GM06990 (cell line): ENCODE results near the gene DCAF11.
"Not testable (repeated sequence)": the region's sequence is repeated elsewhere in the genome, so short reads cannot be mapped to it uniquely, and the experiment has no call there.

ENCODE experiments used
- DNase-seq: peaks from one replicate; pipeline ENCODE4 v3.0.0-alpha.2; 2011; ENCODE audit not compliant: insufficient read length; ENCODE audit errors: extremely low read depth
- H3K27me3 ChIP-seq: replicated peaks from 2 replicates; pipeline ENCODE4 v1.6.0; 2011; ENCODE audit warnings: low read length; ENCODE audit not compliant: control insufficient read depth, insufficient read depth
- H3K36me3 ChIP-seq: 2 replicates; pipeline ENCODE4 v1.5.1; 2011; ENCODE audit warnings: low read length; ENCODE audit not compliant: control insufficient read depth, insufficient read depth
- H3K4me3 ChIP-seq: replicated peaks from 2 replicates; pipeline ENCODE4 v1.5.1; 2011; ENCODE audit warnings: low read depth, mild to moderate bottlenecking, control low read depth, low read length
- CTCF ChIP-seq: IDR thresholded peaks from 2 replicates; pipeline ENCODE4 v1.5.1; 2011; ENCODE audit warnings: low read length, control low read depth, mild to moderate bottlenecking, inconsistent platforms; ENCODE audit not compliant: insufficient read depth, poor library complexity, severe bottlenecking

The DCAF11 gene

GRCh38 chr14:24103451-24103850 lies 11.1 kb upstream of the DCAF11 start:
- TF ChIP-seq CTCF, result no peak
- peaks cover 32% of the 10 kb centered on the region for H3K36me3 ChIP-seq

GRCh38 chr14:24105609-24106239 lies 8.9 kb upstream of the DCAF11 start:
- H3K36me3 ChIP-seq, result peaks cover 12% of the 10 kb centered on the region
- not testable (repeated sequence) for H3K4me3 ChIP-seq, H3K27me3 ChIP-seq, DNase-seq

More at GRCh38 chr14:24103451-24103850, 11.1 kb upstream of the DCAF11 start:
- DNase-seq, result no peak
- Histone ChIP-seq H3K27me3 (no peaks in the 10 kb centered on the region), H3K4me3 (no peak overlapping the region)

DNA sequence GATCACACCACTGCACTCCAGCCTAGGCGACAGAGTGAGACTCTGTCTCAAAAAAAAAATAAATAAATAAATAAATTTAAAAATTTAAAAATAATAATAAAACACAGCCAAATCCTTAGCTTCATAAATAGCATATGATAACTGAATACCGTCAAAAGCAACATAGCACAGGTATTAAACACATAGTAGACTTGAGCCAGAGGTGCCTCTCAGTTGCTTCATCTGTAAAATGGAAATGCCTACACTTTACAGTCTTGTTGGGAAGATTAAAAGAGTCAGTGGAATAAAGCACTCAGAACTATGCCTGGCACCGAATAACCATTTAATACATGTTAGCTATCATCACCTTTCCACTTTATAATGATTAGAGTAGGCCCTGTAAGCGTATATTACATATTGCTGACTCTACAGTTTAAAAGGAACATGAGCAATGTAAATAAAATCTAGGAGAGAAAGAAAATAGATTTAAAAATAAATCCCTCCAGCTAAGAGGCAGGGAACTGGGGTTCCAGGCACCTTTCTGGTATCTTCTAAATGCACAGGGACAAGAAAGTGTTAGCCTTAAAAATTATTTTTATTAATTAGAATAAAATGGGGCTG lies 7.8 kb upstream of the DCAF11 start:
- Histone ChIP-seq H3K36me3 (peaks cover 12% of the 10 kb centered on the region), H3K27me3 (no peaks in the 10 kb centered on the region), H3K4me3 (no peak overlapping the region)
- DNase-seq, result no peak
- no peak for TF ChIP-seq CTCF

DNA sequence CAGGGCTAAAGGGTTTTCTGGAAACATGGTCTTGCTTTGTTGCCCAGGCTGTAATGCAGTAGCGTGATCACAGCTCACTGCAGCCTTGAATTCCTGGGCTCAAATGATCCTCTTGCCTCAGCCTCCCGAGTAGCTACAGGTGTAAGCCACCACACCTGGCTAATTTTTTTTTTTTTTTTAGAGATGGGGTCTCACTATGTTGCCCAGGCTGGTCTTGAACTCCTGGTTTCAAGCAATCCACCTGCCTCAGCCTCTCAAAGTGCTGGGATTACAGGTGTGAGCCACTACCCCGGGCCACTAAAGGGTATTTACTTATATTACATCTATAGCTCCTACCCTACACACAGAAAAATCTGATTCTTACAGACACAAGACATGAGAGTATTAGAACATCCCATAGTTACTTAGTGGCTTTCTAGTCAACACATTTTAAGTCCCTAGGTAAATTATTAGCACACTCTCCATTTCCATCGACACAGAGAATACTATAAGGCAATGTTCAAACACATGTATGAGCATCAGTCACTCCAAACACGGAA lies 6.2 kb upstream of the DCAF11 start:
- DNase-seq, result no peak
- no peak for TF ChIP-seq CTCF
- Histone ChIP-seq H3K27me3 (no peaks in the 10 kb centered on the region), H3K36me3 (peaks cover 3% of the 10 kb centered on the region), H3K4me3 (no peak overlapping the region)

DNA sequence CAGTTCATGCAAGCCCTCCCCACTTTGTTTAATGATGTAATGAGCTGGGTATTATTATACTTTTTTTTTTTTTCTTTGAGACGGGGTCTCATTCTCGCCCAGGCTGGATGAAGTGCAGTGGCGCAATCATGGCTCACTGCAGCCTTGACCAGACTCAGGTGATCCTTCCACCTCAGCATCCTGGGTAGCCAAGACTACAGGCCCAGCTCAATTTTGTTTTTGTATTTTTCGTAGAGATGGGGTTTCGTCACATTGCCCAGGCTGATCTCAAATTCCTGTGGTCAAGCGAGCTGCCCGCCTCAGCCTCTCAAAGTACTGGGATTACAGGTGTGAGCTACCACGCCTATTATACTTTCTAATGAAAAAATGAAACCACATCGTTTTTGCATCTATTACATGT lies 4.5 kb upstream of the DCAF11 start:
- Histone ChIP-seq H3K27me3 (no peaks in the 10 kb centered on the region), H3K36me3 (no peaks in the 10 kb centered on the region), H3K4me3 (no peak overlapping the region)
- no peak for DNase-seq
- no peak for TF ChIP-seq CTCF

DNA sequence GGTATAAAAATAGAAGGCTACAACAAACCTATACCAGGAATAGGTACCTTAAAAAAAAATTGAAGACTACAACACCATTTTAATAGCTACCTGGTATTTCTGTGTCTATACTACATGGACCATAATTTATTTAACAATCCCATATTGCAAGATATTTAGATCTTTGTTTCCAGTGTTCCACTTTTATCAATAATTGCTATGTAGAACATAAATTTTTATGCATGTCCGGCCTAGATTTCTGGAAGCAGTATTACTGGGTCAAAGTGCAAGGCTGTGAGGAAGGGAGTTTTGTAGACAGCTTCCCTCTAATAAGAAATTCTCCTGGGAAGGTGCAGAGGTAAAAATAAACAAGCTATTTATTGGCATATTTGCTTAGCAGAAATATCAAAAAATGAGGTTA lies 4.1 kb upstream of the DCAF11 start:
- DNase-seq, result no peak
- Histone ChIP-seq H3K27me3 (no peaks in the 10 kb centered on the region), H3K36me3 (no peaks in the 10 kb centered on the region), H3K4me3 (no peak overlapping the region)
- no peak for TF ChIP-seq CTCF
